K562 (cell line): ENCODE results near the gene HDAC9. TPM values are rescaled to one million over a fixed set of nuclear protein-coding genes. Genes with fewer than 3 reads are reported as not detected.

Experiments used
- ATAC-seq: fragments of 200-7000 bp; cut with Tn5 transposase; 3 replicates; pipeline ENCODE4 v1.9.1; 2020; ENCODE audit warnings: moderate library complexity
- BruUV-seq: library from RNA; stranded (reverse); fragments of 400-500 nt; replicated peaks from 2 replicates; lab custom pipeline; 2021; lab: Mats Ljungman, UMichigan
- CTCF ChIA-PET: fragments of 300-600 bp; formaldehyde crosslinking; extraction: SDS; loops from one replicate; lab custom pipeline; 2021; ENCODE audit warnings: low intra/inter-chr PET ratio; lab: Yijun Ruan, JAX
- POLR2A ChIA-PET: fragments of 300-600, 350-650 bp; sonication (Branson Sonifier 250); formaldehyde crosslinking; extraction: SDS; loops from one replicate; lab custom pipeline; 2021; ENCODE audit warnings: antibody characterized with exemption, inconsistent platforms; lab: Yijun Ruan, JAX
- DNase-seq, 4 experiments: peaks; one replicate each; pipeline versions ENCODE4 v3.0.0 to v3.0.0-alpha.2; 2011 to 2018; ENCODE audit warnings: low spot score in 3 of 4, mixed read lengths in 3 of 4; ENCODE audit errors: extremely low read depth in 1 of 4
- FAIRE-seq: peaks from 2 replicates; lab custom pipeline; 2011; peaks lifted over from hg19 to GRCh38; lab: Jason Lieb, UNC
- H2AFZ ChIP-seq: 2 replicates; pipeline ENCODE4 v1.6.0; 2011; ENCODE audit warnings: low read depth, low read length, control low read depth, inconsistent platforms
- H3K27ac ChIP-seq: fragments of 200-600 bp; 3 replicates; pipeline ENCODE4 v1.8.0; 2011; ENCODE audit warnings: low read depth, mild to moderate bottlenecking, control low read depth, inconsistent platforms, low read length, moderate library complexity, mixed read lengths; ENCODE audit errors: extremely low read depth
- H3K27me3 ChIP-seq, 2 experiments: fragments of 300-600 bp in 1 of 2; 2 replicates in 1 of 2; 3 replicates in 1 of 2; pipeline versions ENCODE4 v1.6.0 to v1.8.0; 2011; ENCODE audit warnings: inconsistent platforms in 2 of 2, low read length in 2 of 2, mild to moderate bottlenecking in 1 of 2, mixed read lengths in 1 of 2, moderate library complexity in 1 of 2; ENCODE audit not compliant: control insufficient read depth in 2 of 2, insufficient read depth in 2 of 2
- H3K36me3 ChIP-seq: fragments of 300-600 bp; 3 replicates; pipeline ENCODE4 v1.8.0; 2011; ENCODE audit warnings: mild to moderate bottlenecking, low read length, inconsistent platforms; ENCODE audit not compliant: control insufficient read depth, insufficient read depth
- H3K4me1 ChIP-seq, 2 experiments: fragments of 200-600 bp in 1 of 2; replicated peaks in 1 of 2; 2 replicates in 1 of 2; 3 replicates in 1 of 2; pipeline versions ENCODE4 v1.5.1 to v1.8.0; 2011; ENCODE audit warnings: inconsistent platforms in 2 of 2, low read length in 2 of 2, mild to moderate bottlenecking in 1 of 2, mixed read lengths in 1 of 2, moderate library complexity in 1 of 2; ENCODE audit not compliant: control insufficient read depth in 2 of 2, insufficient read depth in 2 of 2
- H3K4me2 ChIP-seq: 2 replicates; pipeline ENCODE4 v1.6.1; 2011; ENCODE audit warnings: low read length, control low read depth, inconsistent platforms, mixed read lengths; ENCODE audit not compliant: insufficient read depth
- H3K4me3 ChIP-seq: fragments of 200-600 bp; sonication (generic), shearing (Covaris generic); 2 replicates; pipeline ENCODE4 v1.5.1; 2016; ENCODE audit warnings: control low read depth, inconsistent platforms
- H3K79me2 ChIP-seq: fragments of 200-600 bp; 3 replicates; pipeline ENCODE4 v1.8.0; 2011; ENCODE audit warnings: low read length, inconsistent platforms; ENCODE audit not compliant: control insufficient read depth, insufficient read depth
- H3K9ac ChIP-seq, 2 experiments: 2 replicates each; pipeline versions ENCODE4 v1.6.0 to v1.6.1; 2011; ENCODE audit warnings: low read depth in 2 of 2, low read length in 2 of 2, control low read depth in 1 of 2, inconsistent platforms in 1 of 2, mild to moderate bottlenecking in 1 of 2, mixed read lengths in 1 of 2; ENCODE audit not compliant: insufficient read depth in 1 of 2
- H3K9me1 ChIP-seq: one replicate; pipeline ENCODE4 v1.6.0; 2011; ENCODE audit warnings: inconsistent platforms, mild to moderate bottlenecking, low read length, moderate library complexity; ENCODE audit not compliant: control insufficient read depth, insufficient read depth
- H3K9me3 ChIP-seq: replicated peaks from 2 replicates; pipeline ENCODE4 v1.5.1; 2011; ENCODE audit warnings: low read depth, low read length, inconsistent platforms; ENCODE audit not compliant: control insufficient read depth, insufficient read depth
- H4K20me1 ChIP-seq: replicated peaks from 2 replicates; pipeline ENCODE4 v1.6.1; 2011; ENCODE audit warnings: low read length, inconsistent platforms, mixed read lengths; ENCODE audit not compliant: control insufficient read depth, insufficient read depth
- BRCA1 ChIP-seq, 2 experiments: fragments of 450-650 bp in 1 of 2; sonication (generic) in 1 of 2; formaldehyde crosslinking in 1 of 2; IDR thresholded peaks; 2 replicates each; pipeline versions ENCODE4 v1.5.0 to v1.6.1; 2017 to 2020; ENCODE audit warnings: mild to moderate bottlenecking in 1 of 2, missing genetic modification reagents in 1 of 2
- CHD1 ChIP-seq: fragments of 200-600 bp; sonication (generic); IDR thresholded peaks from one replicate; pipeline ENCODE4 v1.6.1; 2012; ENCODE audit warnings: mild to moderate bottlenecking, moderate library complexity, low read length, inconsistent platforms
- MTA3 ChIP-seq: fragments of 450-650 bp; formaldehyde crosslinking; IDR thresholded peaks from 2 replicates; pipeline ENCODE4 v1.6.1; 2017; ENCODE audit warnings: mild to moderate bottlenecking, borderline replicate concordance
- TBL1XR1 ChIP-seq, 2 experiments: IDR thresholded peaks; 2 replicates each; pipeline ENCODE4 v1.6.1; 2012; ENCODE audit warnings: improper control_type of control experiment in 2 of 2, low read length in 2 of 2, mild to moderate bottlenecking in 1 of 2
- ZNF24 ChIP-seq: fragments of 450-650 bp; IDR thresholded peaks from 2 replicates; pipeline ENCODE4 v1.6.1; 2016
- WGBS: fragments of 100-300 bp; shearing (Covaris generic); methylation state at CpG from one replicate; pipeline ENCODE4 v1.1.6; 2016; ENCODE audit warnings: low coverage, mixed read lengths; ENCODE audit not compliant: insufficient coverage; ENCODE audit errors: missing lambda C conversion rate; 5-methylcytosine and 5-hydroxymethylcytosine counted together
- in situ Hi-C: fragments of 300-500 bp; cut with MboI; formaldehyde crosslinking; loops from 4 replicates; pipeline ENCODE4 v1.15.0; 2018; ENCODE audit warnings: inconsistent platforms, mixed read lengths
- intact Hi-C: fragments of 100-400 bp; cut with micrococcal nuclease; formaldehyde crosslinking; loops from 2 replicates; pipeline ENCODE4 v1.14.2; 2022
- polyA plus RNA-seq, 8 experiments: library from polyadenylated mRNA; depleted of rRNA in 4 of 8; stranded (reverse) in 5 of 8; unstranded in 3 of 8; fragments of >200 nt; fragmentation: Nextera tagmentation in 2 of 8; fragmentation: Illumina TruSeq in 1 of 8; extraction: Ambion mirVana in 2 of 8; extraction: Trizol in 1 of 8; gene quantifications; 2 replicates each; pipeline versions ENCODE4 v1.2.1 to v1.2.3, GENCODE V29; 2011 to 2014; ENCODE audit warnings: inconsistent platforms in 1 of 8, missing spikeins in 1 of 8
- total RNA-seq, 7 experiments: library from RNA; depleted of rRNA in 6 of 7; stranded (reverse); fragments of >200 nt in 6 of 7; fragmentation: Illumina TruSeq in 2 of 7; extraction: Trizol in 2 of 7; gene quantifications; 2 replicates each; pipeline versions ENCODE4 v1.2.1 to v1.2.3, GENCODE V29; 2011 to 2021; ENCODE audit warnings: low replicate concordance in 1 of 7
- TF ChIP-seq, protein P1 (sequence below): sonication (generic); formaldehyde crosslinking; IDR thresholded peaks from 2 replicates; pipeline ENCODE4 v1.8.0; 2022; ENCODE audit warnings: missing genetic modification reagents, mild to moderate bottlenecking, moderate library complexity, borderline replicate concordance
- TF ChIP-seq, protein P2 (sequence below): fragments of 450-650 bp; formaldehyde crosslinking; IDR thresholded peaks from 2 replicates; pipeline ENCODE4 v1.4.0; 2022; ENCODE audit warnings: missing genetic modification characterization

Gene HDAC9
- total and polyA plus RNA-seq, 9 of the 15 experiments (the other 6 are each of a cell fraction or from before 2014, with no cell fraction given) = 0.08 to 0.91 (median 0.33) TPM

DNA sequence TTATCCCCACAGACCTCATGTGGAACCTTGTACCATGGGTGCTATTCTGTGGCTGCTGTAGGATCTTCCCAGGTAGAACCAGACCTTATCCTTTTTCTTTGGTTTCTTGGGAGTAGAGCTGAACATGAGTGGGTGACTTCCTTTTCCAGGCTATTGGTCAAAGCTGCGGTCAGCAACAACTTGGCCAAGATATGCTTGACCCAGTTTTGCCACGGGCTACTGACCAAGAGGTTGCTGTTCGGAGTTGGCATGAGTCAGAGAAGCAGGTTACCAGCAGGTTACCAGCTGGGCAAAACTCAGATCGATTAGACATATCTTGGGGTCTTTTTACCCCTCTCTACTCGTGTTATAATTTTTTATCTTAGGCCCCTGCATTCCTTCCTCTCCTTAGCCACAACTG is 36.7 kb upstream of the HDAC9 start (continued):
- TF ChIP-seq, protein P1, sequence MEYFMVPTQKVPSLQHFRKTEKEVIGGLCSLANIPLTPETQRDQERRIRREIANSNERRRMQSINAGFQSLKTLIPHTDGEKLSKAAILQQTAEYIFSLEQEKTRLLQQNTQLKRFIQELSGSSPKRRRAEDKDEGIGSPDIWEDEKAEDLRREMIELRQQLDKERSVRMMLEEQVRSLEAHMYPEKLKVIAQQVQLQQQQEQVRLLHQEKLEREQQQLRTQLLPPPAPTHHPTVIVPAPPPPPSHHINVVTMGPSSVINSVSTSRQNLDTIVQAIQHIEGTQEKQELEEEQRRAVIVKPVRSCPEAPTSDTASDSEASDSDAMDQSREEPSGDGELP (CRISPR knock-in tag) = no peak
- TF ChIP-seq MTA3 (no peak), TBL1XR1 (IDR thresholded peaks at IDR 0.05; ENCODE audit: low read length in 2 of 2) (no peak)
- TF ChIP-seq, protein P2, sequence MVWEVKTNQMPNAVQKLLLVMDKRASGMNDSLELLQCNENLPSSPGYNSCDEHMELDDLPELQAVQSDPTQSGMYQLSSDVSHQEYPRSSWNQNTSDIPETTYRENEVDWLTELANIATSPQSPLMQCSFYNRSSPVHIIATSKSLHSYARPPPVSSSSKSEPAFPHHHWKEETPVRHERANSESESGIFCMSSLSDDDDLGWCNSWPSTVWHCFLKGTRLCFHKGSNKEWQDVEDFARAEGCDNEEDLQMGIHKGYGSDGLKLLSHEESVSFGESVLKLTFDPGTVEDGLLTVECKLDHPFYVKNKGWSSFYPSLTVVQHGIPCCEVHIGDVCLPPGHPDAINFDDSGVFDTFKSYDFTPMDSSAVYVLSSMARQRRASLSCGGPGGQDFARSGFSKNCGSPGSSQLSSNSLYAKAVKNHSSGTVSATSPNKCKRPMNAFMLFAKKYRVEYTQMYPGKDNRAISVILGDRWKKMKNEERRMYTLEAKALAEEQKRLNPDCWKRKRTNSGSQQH (CRISPR knock-in tag) = no peak

DNA sequence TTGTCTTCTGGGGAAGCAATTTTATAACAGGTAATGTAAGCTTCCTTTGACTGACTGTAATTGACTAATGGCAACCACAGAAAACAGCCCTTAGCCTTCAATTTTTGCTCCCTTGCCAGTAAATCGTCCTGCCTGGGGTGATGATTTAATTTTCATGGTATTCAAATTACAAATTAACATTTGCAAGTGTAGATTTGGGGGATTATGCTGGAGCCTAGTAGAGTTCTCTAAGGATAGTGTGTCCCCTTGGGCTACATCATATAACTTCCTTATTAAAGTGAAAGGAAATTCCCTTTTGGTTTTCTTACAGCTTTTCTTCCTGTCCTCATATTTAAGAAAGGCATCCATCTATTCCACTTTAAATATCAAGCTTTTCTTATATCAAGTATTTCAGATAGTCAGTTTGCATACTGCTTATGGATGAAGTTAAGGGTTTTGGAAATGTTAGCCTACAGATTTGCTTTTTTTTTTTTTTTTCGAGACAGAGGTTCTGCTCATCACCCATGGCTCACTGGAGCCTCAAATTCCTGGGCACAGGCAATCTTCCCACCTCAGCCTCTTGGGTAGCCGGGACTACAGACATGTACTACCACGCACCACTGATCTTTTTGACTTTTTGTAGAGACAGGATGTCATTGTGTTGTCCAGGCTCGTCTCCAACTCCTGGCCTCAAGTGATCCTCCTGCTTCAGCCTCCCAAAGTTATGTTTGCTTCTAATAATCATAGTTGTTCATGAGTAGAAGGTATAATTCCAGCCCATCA is 35.9 kb upstream of the HDAC9 start:
- ATAC-seq = no peak
- no peaks in the 10 kb centered on the region for H3K9me1 ChIP-seq
- H3K27me3 ChIP-seq = no peaks in the 10 kb centered on the region
- no peak overlapping the region for H2AFZ ChIP-seq
- no peak for FAIRE-seq
- H4K20me1 ChIP-seq = no peaks in the 10 kb centered on the region
- TF ChIP-seq CHD1 (no peak), BRCA1 (IDR thresholded peaks at IDR 0.05) (no peak), BRCA1 (CRISPR knock-in tag; IDR thresholded peaks at IDR 0.05) (no peak), ZNF24 (no peak)
- no TSS peak for BruUV-seq
- no peak overlapping the region for H3K4me2 ChIP-seq
- H3K27ac ChIP-seq = no peak overlapping the region
- no peaks in the 10 kb centered on the region; the same call in 1 of the 2 replicates for H3K9me3 ChIP-seq
- no peaks in the 10 kb centered on the region for H3K36me3 ChIP-seq
- 4% methylated on average over 5 of the region's 5 CpGs for WGBS
- intact Hi-C loops (no loop called here), in situ Hi-C loops (no loop called here)
- CTCF ChIA-PET = no interaction called here
- no peaks in the 10 kb centered on the region for H3K79me2 ChIP-seq
- H3K4me3 ChIP-seq = no peak overlapping the region
- POLR2A ChIA-PET = no interaction called here
- no peak overlapping the region for H3K9ac ChIP-seq
- no peaks in the 10 kb centered on the region for H3K4me1 ChIP-seq
- DNase-seq = no peak
